NB4 (cell line): Measurements from ENCODE around the gene CXCL12.

Experiments
- DNase-seq: peaks from one replicate; pipeline ENCODE4 v3.0.0; 2010; ENCODE audit warnings: low read depth
- H3K4me3 ChIP-seq: one replicate; pipeline ENCODE4 v1.5.1; 2011; ENCODE audit warnings: mild to moderate bottlenecking, low read depth, low read length, moderate library complexity
- MYC ChIP-seq: IDR thresholded peaks from 2 replicates; pipeline ENCODE4 v1.6.1; 2011; ENCODE audit warnings: low read depth, low read length
- POLR2A ChIP-seq: IDR thresholded peaks from 2 replicates; pipeline ENCODE4 v1.6.1; 2011; ENCODE audit warnings: mild to moderate bottlenecking; ENCODE audit not compliant: insufficient read length; ENCODE audit errors: extremely low read depth
- TF ChIP-seq, protein P1 (sequence below): IDR thresholded peaks from one replicate; pipeline ENCODE4 v1.5.1; 2012; ENCODE audit warnings: low read depth, low read length
- TF ChIP-seq, protein P2 (sequence below): IDR thresholded peaks from 2 replicates; pipeline ENCODE4 v1.6.1; 2011; ENCODE audit warnings: low read depth, low read length

CXCL12 gene

DNA sequence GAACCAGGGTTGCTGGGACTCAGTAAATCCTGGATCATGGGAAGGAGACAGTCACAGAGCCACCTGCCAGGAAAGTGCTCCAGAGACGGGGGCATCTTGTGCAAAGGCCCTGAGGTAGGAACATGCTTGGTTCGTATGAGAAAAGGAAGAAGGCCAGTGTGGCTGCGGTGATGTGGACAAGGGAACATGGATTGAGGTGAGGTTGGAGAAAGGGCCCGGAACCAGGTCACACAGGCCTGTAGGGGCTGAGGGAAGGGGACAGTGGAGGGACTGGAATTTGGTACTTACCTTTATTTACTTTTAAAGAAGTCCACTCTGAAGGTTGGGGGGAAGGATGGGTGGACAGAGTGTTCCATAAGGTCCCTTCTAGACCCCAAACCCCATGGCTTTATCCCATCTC is 32.9 kb upstream of the CXCL12 start:
- TF ChIP-seq, protein P1, sequence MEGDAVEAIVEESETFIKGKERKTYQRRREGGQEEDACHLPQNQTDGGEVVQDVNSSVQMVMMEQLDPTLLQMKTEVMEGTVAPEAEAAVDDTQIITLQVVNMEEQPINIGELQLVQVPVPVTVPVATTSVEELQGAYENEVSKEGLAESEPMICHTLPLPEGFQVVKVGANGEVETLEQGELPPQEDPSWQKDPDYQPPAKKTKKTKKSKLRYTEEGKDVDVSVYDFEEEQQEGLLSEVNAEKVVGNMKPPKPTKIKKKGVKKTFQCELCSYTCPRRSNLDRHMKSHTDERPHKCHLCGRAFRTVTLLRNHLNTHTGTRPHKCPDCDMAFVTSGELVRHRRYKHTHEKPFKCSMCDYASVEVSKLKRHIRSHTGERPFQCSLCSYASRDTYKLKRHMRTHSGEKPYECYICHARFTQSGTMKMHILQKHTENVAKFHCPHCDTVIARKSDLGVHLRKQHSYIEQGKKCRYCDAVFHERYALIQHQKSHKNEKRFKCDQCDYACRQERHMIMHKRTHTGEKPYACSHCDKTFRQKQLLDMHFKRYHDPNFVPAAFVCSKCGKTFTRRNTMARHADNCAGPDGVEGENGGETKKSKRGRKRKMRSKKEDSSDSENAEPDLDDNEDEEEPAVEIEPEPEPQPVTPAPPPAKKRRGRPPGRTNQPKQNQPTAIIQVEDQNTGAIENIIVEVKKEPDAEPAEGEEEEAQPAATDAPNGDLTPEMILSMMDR = no peak
- TF ChIP-seq MYC = no peak
- TF ChIP-seq POLR2A = no peak
- TF ChIP-seq, protein P2, sequence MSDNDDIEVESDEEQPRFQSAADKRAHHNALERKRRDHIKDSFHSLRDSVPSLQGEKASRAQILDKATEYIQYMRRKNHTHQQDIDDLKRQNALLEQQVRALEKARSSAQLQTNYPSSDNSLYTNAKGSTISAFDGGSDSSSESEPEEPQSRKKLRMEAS = no peak
- DNase-seq = no peak
- no peak overlapping the region for H3K4me3 ChIP-seq

DNA sequence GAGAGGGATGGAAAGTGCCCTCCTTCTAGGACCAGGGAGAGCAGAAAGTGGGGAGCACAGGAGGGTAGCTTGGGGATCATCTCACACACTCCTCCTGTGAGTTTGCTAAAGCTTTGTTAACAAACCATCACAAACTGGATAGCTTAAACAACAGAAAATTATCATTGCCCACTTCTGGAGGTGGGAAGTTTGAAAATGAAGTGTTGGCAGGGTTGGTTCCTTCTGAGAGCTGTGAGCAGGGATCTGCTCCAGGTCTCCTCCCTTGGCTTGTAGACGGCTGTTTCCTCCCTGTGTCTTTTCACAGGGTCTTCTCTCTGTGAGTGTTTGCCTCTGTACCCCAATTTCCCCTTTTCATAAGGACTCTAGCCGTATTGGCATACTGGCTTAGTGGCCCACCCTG is 32.0 kb upstream of the CXCL12 start:
- no peak overlapping the region for H3K4me3 ChIP-seq
- DNase-seq = no peak
- TF ChIP-seq, protein P1 = no peak
- no peak for TF ChIP-seq POLR2A
- TF ChIP-seq, protein P2 = no peak
- no peak for TF ChIP-seq MYC

DNA sequence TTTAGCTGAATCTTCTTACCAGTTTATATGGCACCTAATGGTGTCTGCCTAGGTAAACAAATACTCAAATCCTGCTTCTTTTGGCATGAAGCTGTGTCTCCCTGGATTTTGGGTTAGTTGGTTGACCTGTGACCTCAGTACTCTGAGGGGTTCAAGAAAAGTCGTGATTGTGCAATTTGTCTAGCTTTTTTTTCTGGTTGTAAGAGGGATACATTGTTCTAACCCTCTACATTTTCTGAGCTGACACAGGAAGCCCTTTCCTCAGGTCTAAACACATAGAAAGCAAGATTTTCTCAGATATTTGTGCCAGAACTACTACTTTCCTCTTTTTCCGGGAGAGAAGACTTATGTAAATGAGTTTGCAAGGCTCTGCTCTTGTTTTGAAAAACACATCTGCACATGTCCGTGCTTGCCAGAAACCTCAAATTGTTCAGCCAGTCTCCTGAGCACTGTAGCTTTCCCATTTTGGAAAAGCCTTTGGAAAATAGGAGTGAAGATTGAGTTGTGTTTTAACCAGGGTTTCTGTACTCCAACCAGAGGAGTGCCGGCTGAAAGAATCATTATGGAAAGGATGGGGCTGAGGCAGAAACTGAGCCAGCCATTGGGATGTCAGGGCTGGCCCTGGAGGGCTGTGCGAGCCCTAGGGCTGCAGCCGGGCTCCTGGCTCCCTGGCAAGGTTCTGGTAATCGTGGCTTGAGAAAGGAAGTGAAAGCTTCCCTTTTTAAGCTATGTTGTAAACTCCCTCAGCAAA is 31.3 kb upstream of the CXCL12 start:
- TF ChIP-seq MYC = no peak
- TF ChIP-seq, protein P2 = no peak
- TF ChIP-seq, protein P1 = no peak
- no peak for TF ChIP-seq POLR2A
- no peak overlapping the region for H3K4me3 ChIP-seq
- no peak for DNase-seq

DNA sequence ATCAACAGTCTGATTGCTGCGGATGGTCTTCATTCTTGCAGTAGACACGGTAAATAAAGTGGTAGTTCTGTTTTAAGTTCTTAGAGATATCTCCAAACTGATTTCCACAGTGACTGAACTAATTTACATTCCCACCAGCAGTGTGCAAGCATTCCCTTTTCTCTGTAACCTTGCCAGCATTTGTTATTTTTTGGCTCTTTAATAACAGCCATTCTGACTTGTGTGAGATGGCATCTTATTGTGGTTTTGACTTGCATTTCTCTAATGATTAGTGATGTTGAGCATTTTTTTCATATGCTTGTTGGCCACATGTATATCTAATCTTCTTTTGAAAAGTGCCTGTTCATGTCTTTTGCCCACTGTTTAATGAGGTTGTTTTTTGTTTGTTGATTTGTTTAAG is 30.2 kb upstream of the CXCL12 start:
- DNase-seq = no peak
- H3K4me3 ChIP-seq = no peak overlapping the region
- no peak for TF ChIP-seq POLR2A
- TF ChIP-seq, protein P1 = no peak
- TF ChIP-seq MYC = no peak
- TF ChIP-seq, protein P2 = no peak

DNA sequence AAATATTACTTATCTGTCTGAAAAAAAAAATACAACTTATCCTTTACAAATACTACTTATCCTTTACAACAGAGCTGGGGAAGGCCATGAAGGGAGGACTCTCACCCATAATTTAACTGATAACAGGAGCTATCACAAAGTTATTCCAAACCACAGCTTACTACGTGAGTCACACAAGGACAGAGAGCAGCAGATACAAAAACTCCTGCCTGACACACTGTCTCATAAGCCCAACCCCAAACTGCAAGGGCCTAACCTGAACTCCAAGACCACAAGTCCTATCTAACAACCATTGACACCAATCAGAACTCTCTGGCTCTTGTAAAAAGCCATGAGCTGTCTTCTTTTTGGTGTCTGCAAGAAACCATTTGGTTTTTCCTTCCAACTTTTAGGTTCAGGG is 28.5 kb upstream of the CXCL12 start:
- H3K4me3 ChIP-seq = no peak overlapping the region
- no peak for DNase-seq
- TF ChIP-seq POLR2A (no peak), MYC (no peak)
- TF ChIP-seq, protein P1 = no peak
- TF ChIP-seq, protein P2 = no peak

DNA sequence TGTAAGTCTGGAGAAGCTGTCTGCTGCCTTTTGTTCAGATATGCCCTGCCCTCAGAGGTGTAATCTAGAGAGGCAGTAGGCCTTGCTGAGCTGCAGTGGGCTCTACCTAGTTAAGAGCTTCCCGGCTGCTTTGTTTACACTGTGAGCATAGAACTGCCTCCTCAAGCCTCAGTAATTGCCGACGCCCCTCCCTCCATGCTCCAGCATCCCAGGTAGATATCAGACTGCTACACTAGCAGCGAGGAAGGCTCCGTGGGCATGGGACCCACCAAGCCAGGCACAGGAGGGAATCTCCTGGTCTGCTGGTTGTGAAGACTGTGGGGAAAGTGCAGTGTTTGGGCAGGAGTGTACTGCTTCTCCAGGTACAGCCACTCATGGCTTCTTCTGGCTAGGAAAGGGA is 26.4 kb upstream of the CXCL12 start:
- DNase-seq = no peak
- TF ChIP-seq, protein P1 = no peak
- TF ChIP-seq, protein P2 = no peak
- TF ChIP-seq MYC (no peak), POLR2A (no peak)
- H3K4me3 ChIP-seq = no peak overlapping the region
